ENCODE measurements around the gene HS3ST6. TPM values are rescaled to one million over a fixed set of nuclear protein-coding genes. Genes with fewer than 3 reads are reported as not detected.
A peak's percentile ranks its signal among the peaks of the same experiment; 100 is the strongest.
"Not testable (repeated sequence)": the region's sequence is repeated elsewhere in the genome, so short reads cannot be mapped to it uniquely, and the experiment has no call there.

The HS3ST6 gene
- total RNA-seq, 2 experiments from 2014 or later, result not detected

DNA sequence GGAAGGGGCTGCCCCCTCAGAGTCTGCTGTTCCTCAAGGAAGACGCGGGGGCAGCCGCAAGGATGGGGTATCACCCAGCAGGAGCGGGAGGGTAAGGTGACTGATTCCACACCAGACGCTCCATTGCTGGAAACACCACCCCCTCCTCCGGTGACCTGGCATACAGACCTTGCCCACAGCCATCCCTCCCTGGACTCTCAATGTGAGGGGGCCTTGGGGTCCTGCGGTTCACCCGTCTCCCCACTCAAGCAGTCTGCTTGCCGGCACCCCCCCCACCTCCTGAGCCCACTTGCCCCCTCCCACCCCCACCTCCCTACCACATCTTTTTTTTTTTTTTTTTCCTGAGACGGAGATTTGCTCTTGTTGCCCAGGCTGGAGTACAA lies 12.1 kb upstream of the HS3ST6 start:
- ATAC-seq (ENCODE audit: low read depth), result no peak

DNA sequence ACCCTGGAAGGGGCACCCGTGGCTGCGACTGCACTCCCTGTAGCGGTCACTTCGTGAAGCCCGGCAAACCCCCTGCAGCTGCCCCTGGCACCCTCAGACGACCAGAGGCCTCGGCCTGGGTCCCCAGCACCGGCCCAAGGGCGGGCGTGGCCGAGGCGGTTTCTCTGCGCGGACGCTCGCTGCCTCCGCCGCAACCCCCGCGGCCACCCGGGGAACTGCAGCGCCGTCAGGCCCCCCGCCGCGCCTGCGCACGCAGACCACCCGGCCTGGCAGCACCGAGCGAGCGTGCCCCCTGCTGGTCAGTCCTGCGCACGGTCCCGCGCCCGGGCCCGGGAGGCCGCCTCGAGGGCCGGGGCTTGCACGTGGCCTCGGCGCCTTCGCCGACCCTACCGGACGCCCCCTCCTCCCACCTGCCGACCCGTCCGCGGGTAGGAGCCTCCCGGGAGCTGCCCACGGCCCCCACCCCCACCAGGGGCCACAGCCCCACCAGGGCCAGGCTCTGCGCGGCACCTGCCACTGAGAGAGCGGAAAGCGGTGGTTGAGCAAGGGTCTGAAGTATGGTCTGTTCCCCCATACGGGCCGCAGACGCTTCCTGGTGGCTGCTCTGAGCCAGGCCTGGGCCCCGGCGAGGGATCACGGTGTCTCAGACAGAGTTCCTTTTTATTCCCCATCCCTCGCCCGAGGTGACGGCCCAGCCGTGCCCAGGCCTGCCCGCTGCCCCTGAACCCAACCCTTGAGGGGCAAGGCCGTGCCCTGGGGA lies 11.5 kb upstream of the HS3ST6 start:
- Mint-ChIP-seq H3K27me3 (peaks cover 11% of the 10 kb centered on the region), H3K9me3 (no peaks in the 10 kb centered on the region), H3K27ac (no peak overlapping the region), H3K4me1 (peaks cover 2% of the 10 kb centered on the region), H3K4me3 (peak overlapping the region; percentile 56), H3K36me3 (no peaks in the 10 kb centered on the region)
- POLR2A ChIA-PET, result interaction anchor here (0.9 to 1.1 kb wide), 3 partner anchors 13 to 147 kb away, joined by 3 to 10 read pairs (median 3); partner anchors contain the start of genes MSRB1, NUBP2, RPS2 and SPSB3
- DNase-seq (peak; percentile 99), ATAC-seq (ENCODE audit: low read depth) (peak; percentile 96)

More for the DNA sequence above, 12.1 kb upstream of the HS3ST6 start:
- Mint-ChIP-seq H3K27me3 (peaks cover 9% of the 10 kb centered on the region), H3K4me1 (peaks cover 2% of the 10 kb centered on the region), H3K4me3 (no peak overlapping the region), H3K9me3 (no peaks in the 10 kb centered on the region), H3K27ac (no peak overlapping the region), H3K36me3 (no peaks in the 10 kb centered on the region)
- DNase-seq, result no peak
- POLR2A ChIA-PET, result no interaction called here

DNA sequence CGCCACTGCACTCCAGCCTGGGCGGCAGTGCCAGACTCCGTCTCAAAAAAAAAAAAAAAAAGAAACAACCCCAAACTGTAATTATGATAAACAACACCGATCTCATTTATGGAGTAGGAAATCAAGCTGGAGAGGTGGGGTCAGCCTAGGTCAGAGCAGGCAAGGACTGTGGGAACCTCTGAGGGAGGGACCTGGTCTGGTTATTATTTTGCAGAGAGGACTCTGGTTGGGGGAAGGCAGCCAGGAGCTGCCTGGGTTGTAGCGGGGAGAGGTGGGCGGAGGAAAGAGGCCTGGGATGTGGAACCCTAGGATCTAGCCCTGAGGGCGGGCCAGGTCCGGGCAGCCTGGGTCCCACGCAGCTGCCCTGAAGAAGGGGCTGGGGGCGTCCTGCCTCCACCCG lies 10.9 kb upstream of the HS3ST6 start:
- peaks cover 2% of the 10 kb centered on the region for H3K4me1 Mint-ChIP-seq
- peaks cover 13% of the 10 kb centered on the region for H3K27me3 Mint-ChIP-seq
- H3K9me3 Mint-ChIP-seq, result no peaks in the 10 kb centered on the region
- ATAC-seq (ENCODE audit: low read depth), result peak; percentile 21
- POLR2A ChIA-PET, result interaction anchor here (0.6 to 1.1 kb wide), 5 partner anchors 14 to 147 kb away, joined by 3 to 10 read pairs (median 3); partner anchors contain the start of genes MSRB1, NTHL1, NUBP2 and RPS2
- H3K27ac Mint-ChIP-seq, result peak overlapping the region; percentile 72
- no peaks in the 10 kb centered on the region for H3K36me3 Mint-ChIP-seq
- H3K4me3 Mint-ChIP-seq, result peak overlapping the region; percentile 80
- no peak for DNase-seq

DNA sequence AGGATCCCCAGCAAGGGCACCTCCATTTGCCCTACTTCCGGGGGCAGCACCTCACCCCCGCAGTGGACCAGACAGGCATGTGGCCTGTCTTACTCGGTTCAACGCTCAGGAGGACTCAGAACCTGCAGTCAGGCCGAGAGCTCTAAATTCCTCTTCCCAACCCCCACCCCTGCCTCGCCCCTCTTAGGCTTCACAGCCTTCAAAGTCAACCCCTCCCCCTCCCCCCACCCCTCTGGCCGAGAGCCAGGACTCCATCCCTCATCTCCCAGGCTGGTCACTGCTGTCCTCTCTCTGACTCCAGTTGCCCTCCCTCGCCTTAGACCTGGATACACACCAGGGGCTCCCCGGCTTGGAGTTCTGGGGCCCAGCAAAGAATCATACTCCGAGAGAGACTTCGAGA lies 8.1 kb upstream of the HS3ST6 start:
- H3K9me3 Mint-ChIP-seq, result no peaks in the 10 kb centered on the region
- DNase-seq (no peak), ATAC-seq (ENCODE audit: low read depth) (no peak)
- no peak overlapping the region for H3K27ac Mint-ChIP-seq
- POLR2A ChIA-PET, result no interaction called here
- peaks cover 2% of the 10 kb centered on the region for H3K4me1 Mint-ChIP-seq
- no peak overlapping the region for H3K4me3 Mint-ChIP-seq
- no peaks in the 10 kb centered on the region for H3K36me3 Mint-ChIP-seq
- peaks cover 35% of the 10 kb centered on the region for H3K27me3 Mint-ChIP-seq

DNA sequence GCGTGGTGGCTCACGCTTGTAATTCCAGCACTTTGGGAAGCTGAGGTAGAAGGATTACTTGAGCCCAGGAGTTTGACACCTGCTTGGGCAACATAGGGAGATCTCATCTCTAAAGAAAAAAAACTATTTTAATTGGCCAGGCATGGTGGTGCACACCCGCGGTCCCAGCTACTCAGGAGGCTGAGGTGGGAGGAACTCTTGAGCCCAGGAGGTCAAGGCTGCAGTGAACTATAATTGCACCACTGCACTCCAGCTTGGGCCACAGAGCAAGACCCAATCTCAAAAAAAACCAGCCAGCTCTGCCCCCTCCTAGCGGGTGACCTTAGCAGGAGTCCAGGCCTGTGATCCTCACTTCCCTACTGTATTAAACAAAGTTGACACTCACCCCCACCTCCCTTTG lies 5.9 kb upstream of the HS3ST6 start:
- Mint-ChIP-seq H3K27me3 (peaks cover 46% of the 10 kb centered on the region), H3K4me1 (peaks cover 2% of the 10 kb centered on the region), H3K4me3 (no peak overlapping the region), H3K36me3 (no peaks in the 10 kb centered on the region), H3K9me3 (no peaks in the 10 kb centered on the region), H3K27ac (no peak overlapping the region)
- DNase-seq (no peak), ATAC-seq (ENCODE audit: low read depth) (no peak)
- POLR2A ChIA-PET, result interaction anchor here (1.8 kb wide), 1 partner anchor 142 kb away, joined by 6 read pairs; the partner anchor contains the start of genes NUBP2 and SPSB3

DNA sequence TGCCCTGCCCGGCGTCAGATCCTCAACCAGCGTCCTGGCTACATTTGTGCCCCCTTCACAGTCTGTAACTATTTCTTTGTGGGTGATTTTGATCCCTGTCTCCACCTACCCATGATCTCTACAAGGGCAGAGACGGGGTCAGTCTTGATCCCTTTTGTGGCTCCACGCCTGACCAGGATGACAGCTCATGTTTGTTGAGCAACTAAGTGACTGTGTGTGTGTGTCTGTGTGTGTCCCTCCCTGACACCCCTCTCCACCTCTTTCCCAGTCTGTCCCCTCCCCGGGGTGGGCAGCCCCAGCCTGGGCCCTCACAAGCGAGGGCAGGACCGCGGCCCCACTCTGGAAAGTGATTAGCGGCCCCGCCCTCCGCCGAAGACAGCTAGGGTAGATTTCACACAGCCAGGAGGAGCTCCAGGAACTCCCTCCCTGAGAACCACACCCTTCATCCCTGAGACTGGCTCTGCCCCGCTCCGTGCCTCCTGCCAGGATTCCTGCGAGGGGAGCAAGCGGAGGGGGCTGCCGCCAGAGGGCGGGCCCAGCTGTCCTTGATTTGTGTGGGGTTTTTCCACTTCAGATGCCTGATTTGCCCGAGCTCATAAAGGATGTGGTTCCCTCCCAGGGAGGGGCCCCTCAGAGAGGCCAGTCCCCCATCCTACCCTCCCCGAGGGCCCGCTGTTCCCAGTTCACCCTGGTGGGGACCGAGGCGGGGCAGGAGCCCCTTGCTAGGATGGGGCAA lies 5.3 kb upstream of the HS3ST6 start:
- H3K27me3 Mint-ChIP-seq, result peaks cover 51% of the 10 kb centered on the region
- DNase-seq (no peak), ATAC-seq (ENCODE audit: low read depth) (no peak)
- no peak overlapping the region for H3K4me3 Mint-ChIP-seq
- H3K27ac Mint-ChIP-seq, result no peak overlapping the region
- H3K9me3 Mint-ChIP-seq, result no peaks in the 10 kb centered on the region
- H3K36me3 Mint-ChIP-seq, result no peaks in the 10 kb centered on the region
- H3K4me1 Mint-ChIP-seq, result peaks cover 1% of the 10 kb centered on the region
- POLR2A ChIA-PET, result interaction anchor here (1.8 kb wide), 1 partner anchor 141 kb away, joined by 6 read pairs; the partner anchor contains the start of genes NUBP2 and SPSB3

DNA sequence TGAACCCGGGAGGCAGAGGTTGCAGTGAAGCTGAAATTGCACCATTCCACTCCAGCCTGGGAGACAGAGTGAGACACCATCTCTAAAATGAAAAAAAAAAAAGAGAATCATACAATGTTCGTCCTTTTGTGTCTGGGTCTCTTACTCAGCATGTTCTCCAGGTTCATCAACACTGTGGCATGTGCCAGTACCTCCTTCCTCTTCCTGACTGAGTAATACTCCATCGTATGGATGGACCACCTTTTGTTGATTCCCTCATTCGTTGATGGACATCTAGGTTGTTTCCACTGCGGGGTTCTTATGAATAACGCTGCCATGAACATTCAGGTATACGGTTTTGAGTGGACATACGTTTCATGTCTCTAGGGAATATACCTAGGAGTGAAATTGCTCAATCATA lies 4.1 kb upstream of the HS3ST6 start:
- Mint-ChIP-seq H3K27me3 (peaks cover 52% of the 10 kb centered on the region), H3K36me3 (no peaks in the 10 kb centered on the region), H3K4me3 (no peak overlapping the region), H3K9me3 (no peaks in the 10 kb centered on the region), H3K4me1 (peaks cover 1% of the 10 kb centered on the region), H3K27ac (no peak overlapping the region)
- POLR2A ChIA-PET, result no interaction called here
- DNase-seq, result no peak
- no peak for ATAC-seq (ENCODE audit: low read depth)

DNA sequence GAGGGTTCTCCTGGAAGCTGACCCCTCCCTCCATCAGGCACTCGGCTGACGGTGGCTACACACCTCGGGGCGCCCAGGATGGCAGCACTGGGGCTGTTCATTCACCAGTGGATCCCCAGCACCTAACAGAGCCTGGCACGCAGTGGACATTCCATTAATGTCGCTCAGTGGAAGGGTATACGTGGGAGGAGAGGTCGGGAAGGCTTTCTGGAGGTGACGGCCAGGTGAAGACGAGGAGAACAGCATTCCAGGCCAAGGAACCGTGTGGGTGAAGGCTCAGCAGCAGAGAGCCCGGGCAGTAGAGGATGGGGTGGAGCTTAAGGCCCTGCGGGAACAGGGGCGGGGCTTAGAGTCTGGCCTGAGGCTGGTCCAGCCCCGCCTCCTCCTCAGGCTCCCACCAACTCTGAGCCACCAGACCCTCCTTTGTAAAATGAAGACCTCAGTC lies 2.5 kb upstream of the HS3ST6 start:
- Mint-ChIP-seq H3K9me3 (no peaks in the 10 kb centered on the region), H3K36me3 (no peaks in the 10 kb centered on the region), H3K27me3 (peaks cover 66% of the 10 kb centered on the region), H3K27ac (no peak overlapping the region), H3K4me3 (no peak overlapping the region), H3K4me1 (peaks cover 1% of the 10 kb centered on the region)
- POLR2A ChIA-PET, result no interaction called here
- ATAC-seq (ENCODE audit: low read depth), result no peak
- DNase-seq, result no peak

DNA sequence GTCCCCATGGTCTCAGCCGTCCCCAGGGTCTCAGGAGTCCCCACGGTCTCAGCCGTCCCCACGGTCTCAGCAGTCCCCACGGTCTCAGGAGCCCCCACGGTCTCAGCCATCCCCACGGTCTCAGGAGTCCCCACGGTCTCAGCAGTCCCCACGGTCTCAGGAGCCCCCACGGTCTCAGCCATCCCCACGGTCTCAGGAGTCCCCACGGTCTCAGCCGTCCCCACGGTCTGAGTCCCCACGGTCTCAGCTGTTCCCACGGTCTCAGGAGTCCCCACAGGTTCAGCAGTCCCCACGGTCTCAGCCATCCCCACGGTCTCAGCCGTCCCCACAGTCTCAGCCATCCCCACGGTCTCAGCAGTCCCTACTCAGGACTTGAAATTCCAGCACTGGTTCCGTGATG lies 1.9 kb upstream of the HS3ST6 start:
- H3K27ac Mint-ChIP-seq; ATAC-seq (ENCODE audit: low read depth); H3K4me3 Mint-ChIP-seq; H3K36me3 Mint-ChIP-seq; H3K9me3 Mint-ChIP-seq; POLR2A ChIA-PET; H3K4me1 Mint-ChIP-seq; DNase-seq: not testable (repeated sequence)
- H3K27me3 Mint-ChIP-seq, result peaks cover 73% of the 10 kb centered on the region

DNA sequence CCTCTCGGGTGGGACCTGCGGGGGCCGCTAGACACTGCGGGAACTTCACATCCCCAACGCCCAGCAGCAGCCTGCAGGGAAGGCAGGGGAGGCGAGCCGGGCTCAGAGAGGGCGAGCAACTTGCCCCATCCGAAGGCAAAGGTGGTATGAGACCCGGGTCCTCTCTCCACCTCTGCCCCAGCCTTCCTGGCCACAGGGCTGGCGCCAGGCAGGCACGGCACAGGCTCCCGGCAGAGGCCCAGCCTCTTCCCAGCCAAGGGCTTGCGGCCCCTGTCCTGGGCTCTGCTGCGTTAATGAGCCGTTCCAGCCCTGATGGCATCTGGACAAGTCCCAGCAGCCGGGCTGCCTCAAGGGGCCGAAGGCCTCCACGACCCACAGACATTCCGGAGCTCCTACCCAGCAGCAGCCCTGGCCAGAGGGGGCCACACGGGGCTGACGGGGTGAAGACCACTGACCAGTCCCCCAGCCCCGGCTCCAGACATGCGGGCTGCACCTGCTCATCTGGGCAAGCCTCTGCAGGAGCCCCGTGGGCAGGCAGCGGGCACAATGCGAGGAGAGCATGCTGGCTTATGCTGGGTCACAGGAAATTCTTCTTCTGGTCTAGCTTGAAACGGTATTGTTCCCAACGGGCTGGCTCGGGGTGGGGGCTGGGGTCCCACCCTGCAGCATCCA lies 1.2 kb upstream of the HS3ST6 start:
- ATAC-seq (ENCODE audit: low read depth), result no peak
- peaks cover 1% of the 10 kb centered on the region for H3K4me1 Mint-ChIP-seq
- no peak overlapping the region for H3K27ac Mint-ChIP-seq
- no peak for DNase-seq
- no peak overlapping the region for H3K4me3 Mint-ChIP-seq
- peaks cover 73% of the 10 kb centered on the region for H3K27me3 Mint-ChIP-seq
- no peaks in the 10 kb centered on the region for H3K36me3 Mint-ChIP-seq
- POLR2A ChIA-PET, result no interaction called here
- H3K9me3 Mint-ChIP-seq, result no peaks in the 10 kb centered on the region

DNA sequence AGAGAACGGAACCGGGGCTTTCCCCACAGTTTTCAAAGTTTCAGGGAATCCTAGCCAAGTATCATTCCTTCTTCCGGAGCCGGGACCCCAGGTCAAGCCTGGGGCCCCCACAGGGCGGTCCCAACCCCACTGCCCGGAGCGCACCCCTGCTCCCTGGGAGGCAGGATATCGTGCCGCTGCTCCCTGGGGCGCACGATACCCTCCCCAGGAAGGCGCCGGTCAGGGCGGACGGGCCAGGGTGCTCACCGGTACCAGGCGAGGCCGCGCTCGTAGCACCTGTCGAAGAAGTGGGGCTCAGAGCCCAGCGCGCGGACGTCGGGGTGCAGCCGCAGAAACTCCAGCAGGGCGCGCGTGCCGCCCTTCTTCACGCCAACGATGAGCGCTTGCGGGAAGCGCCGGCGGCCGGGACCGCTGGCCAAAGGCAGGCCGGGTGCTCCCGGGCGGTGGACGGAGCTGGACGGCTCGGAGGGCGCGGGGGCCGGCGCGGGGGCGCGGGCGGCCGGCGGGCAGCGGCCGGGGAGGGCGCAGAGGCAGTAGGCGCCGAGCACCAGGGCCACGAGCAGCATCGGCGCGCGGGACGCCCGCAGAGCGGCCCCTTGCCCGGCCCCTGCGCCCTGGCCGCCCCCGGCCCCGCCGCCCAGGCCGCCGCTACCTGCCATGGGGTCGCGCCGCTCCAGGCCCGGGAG lies 407 bp downstream of the HS3ST6 start:
- H3K4me3 Mint-ChIP-seq, result no peak overlapping the region
- no peaks in the 10 kb centered on the region for H3K36me3 Mint-ChIP-seq
- H3K4me1 Mint-ChIP-seq, result peaks cover 1% of the 10 kb centered on the region
- peaks cover 66% of the 10 kb centered on the region for H3K27me3 Mint-ChIP-seq
- ATAC-seq (ENCODE audit: low read depth) (no peak), DNase-seq (no peak)
- POLR2A ChIA-PET, result no interaction called here
- H3K9me3 Mint-ChIP-seq, result no peaks in the 10 kb centered on the region
- H3K27ac Mint-ChIP-seq, result no peak overlapping the region

DNA sequence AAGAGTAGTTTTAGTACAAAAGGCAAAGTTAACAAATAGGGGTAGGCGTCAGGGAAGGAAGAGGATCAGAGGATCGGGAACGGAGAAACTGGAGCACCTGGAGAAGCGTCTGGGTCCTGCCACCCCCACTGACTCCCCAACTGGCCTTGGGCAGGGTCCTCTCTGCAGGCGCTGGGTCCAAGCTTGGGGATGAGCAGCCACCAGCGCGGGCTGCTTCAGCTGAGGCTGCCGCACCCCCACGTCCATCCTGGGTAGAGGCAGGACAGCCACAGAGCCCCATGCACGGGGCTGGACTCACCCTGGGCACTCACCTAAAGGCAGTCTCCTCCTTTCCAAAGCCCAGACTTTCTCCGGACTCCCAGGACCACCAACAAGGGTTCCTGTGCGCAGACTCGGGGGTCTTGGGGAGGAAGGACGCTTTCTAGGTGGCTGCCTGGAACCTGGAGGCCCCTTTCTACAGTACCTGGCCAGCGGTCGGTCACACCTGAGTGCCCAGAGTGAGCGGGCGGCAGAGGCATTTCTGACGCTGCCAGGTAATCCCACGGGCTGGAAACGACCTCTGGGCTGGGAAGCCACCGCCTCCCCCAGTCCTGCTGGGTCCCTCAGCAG lies 1.1 kb downstream of the HS3ST6 start:
- Mint-ChIP-seq H3K4me3 (no peak overlapping the region), H3K27me3 (peaks cover 61% of the 10 kb centered on the region)
- POLR2A ChIA-PET, result no interaction called here

DNA sequence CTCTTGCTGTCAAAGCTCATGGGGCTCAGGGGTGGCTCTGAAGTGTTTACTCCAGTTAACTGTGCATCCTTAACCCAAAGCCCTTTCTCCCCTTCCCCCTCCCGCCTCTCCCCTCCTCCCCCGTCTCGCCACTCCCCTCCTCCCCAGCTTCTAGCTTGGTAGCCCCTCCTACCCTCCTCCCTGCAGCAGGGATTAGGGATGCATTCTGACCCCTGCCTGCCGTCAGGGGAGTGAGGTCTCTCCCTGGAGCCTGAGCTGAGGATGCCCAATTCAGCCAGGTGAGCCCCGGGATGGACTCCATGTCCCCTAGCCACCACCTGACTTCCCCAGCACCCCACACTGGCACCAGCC lies 1.6 kb downstream of the HS3ST6 start:
- ATAC-seq (ENCODE audit: low read depth) (no peak), DNase-seq (no peak)
- no peak overlapping the region for H3K4me3 Mint-ChIP-seq
- H3K27ac Mint-ChIP-seq, result no peak overlapping the region
- H3K36me3 Mint-ChIP-seq, result no peaks in the 10 kb centered on the region
- H3K27me3 Mint-ChIP-seq, result peaks cover 56% of the 10 kb centered on the region
- H3K4me1 Mint-ChIP-seq, result peaks cover 1% of the 10 kb centered on the region
- H3K9me3 Mint-ChIP-seq, result no peaks in the 10 kb centered on the region
- POLR2A ChIA-PET, result no interaction called here

More for the DNA sequence above, 1.1 kb downstream of the HS3ST6 start:
- Mint-ChIP-seq H3K9me3 (no peaks in the 10 kb centered on the region), H3K27ac (no peak overlapping the region), H3K36me3 (no peaks in the 10 kb centered on the region), H3K4me1 (peaks cover 1% of the 10 kb centered on the region)
- ATAC-seq (ENCODE audit: low read depth) (no peak), DNase-seq (no peak)

Measured in activated naive CD8-positive, alpha-beta T cell treated with anti-CD3 and anti-CD28 coated beads, Interleukin-2, amount 10 ng/mL, durations not matched to agents 7 days and 5 days (primary cell).